Activated CD8-positive, alpha-beta memory T cell treated with anti-CD3 and anti-CD28 coated beads, Interleukin-2, amount 50 U/mL, for 48 hours (primary cell): ENCODE data around the gene TBCCD1.
"Not testable (repeated sequence)": the region's sequence is repeated elsewhere in the genome, so short reads cannot be mapped to it uniquely, and the experiment has no call there.

ENCODE experiments used
- DNase-seq: peaks from one replicate; pipeline ENCODE4 v3.0.0-alpha.2; 2020

The TBCCD1 gene

GRCh38 chr3:186594591-186595113 lies 27.5 kb upstream of the TBCCD1 start:
- no peak for DNase-seq

- no peak for DNase-seq
Observed at GRCh38 chr3:186593862-186594261, 26.7 kb upstream of the TBCCD1 start.

DNA sequence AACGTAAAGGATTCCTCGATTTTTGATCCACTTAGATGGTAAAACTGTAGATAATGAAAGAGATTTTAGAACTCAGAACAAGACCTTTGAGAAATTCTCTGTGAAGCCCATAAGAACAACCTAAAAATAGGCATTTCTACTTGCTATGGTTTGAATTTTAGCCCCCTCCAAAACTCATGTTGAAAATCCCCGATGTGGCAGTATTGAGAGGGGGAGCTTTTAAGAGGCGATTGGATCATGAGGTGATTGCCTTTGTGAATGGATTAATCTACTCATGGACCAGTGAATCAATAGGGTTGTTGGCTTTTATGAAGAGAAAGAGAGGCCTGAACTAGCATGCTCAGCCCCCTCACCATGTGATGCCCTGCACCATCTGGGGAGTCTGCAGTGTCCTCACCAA lies 25.5 kb upstream of the TBCCD1 start:
- no peak for DNase-seq

GRCh38 chr3:186590580-186591295 lies 23.6 kb upstream of the TBCCD1 start:
- DNase-seq, result no peak

DNA sequence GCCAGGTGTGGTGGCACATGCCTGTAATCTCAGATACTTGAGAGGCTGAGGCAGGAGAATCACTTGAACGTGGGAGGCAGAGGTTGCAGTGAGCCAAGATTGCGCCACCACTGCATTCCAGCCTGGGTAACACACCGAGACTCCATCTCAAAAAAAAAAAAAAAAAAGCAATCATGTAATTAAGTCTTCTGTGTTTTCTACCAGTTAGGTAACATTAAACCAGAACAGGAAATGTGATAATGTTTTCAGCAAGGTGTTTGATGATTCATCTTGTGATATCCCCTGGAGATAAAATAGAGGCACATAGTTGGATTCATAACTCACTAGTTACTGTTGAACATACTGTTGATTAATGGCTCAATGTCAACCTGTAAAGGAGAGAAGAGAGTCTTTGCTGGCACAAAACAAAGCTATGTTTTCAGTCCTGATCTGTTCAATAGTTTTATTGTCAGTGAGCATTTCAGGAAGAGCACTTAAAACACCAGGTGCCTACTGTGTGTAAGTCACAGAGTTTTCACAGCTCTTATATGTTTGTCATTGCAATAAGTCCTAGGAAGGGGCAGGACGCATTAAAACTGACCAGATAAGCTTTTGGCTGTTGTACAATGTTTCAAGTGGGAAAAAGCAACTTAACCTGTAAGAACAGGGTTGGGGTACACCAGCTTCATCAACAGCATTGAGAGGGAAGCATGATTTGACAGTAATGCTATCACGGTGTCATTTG lies 22.9 kb upstream of the TBCCD1 start:
- DNase-seq, result no peak

DNA sequence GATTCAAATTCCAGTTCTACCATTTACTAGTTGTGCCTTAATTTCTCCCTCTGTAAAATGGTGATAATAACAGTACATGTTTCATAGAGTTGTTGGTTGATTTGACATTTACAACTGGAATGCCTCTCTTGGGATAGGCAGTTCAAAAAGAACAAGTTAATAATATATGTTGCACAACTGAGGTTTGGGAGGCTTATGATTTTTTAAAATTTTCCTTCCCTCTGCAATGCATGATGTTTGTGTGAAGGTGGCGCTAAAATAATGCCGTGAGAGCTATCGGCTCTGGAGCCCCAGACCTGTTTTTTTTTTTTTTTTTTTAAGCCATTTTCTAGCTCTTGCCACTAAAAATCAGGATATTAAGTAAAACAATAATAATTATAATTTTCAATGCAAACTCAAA lies 22.0 kb upstream of the TBCCD1 start:
- no peak for DNase-seq

DNA sequence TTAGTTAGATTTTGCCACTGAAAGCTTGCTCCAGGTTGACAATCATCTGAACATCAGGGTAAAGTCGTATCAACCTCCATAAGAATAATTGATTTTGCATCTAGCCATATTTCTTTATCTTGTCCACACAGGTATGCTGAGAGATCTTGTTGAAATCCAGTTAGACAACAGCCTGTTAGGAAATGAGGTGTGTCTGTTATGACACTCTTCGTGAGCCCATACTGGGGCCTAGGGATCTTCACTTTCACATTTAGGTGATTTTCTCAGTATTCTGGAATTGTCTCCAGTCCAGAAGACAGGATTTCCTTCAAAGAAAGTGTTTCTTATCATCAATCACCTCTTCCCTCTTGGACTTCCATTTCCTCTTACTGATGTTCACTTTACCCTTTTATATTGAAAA lies 21.5 kb upstream of the TBCCD1 start:
- no peak for DNase-seq

DNA sequence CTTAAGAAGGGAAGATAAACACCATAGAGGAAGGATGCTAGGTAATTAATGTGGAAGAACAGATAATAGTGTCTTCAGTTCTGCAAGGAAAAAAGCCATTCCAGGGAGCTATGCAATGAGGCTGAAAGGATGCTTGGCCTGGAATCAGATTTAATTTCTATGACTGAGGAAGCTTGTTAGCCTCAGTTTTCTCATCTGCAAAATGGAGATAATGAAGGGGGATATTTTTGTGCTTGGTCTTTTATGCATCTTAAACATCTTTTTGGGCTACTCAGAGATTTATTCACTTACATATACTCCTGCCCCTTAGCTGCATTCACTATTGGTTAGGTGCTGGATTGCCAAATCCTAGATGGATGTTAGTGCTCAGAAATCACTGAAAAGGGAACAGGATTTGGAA lies 20.0 kb upstream of the TBCCD1 start:
- DNase-seq, result no peak

DNA sequence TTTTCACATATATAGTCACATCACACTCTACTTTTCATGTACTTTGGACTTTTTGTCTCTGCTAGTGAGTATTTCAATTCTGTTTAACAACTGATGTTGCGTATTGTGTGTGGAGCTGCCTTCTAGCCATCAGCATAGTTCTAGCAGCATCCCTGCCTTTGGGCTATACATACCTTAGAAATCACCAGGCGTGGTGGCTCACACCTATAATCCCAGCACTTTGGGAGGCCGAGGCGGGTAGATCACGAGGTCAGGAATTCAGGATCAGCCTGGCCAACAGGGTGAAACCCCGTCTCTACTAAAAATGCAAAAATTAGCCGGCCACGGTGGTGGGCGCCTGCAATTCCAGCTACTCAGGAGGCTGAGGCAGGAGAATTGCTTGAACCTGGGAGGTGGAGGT lies 19.1 kb upstream of the TBCCD1 start:
- DNase-seq, result not testable (repeated sequence)

- DNase-seq, result no peak
Observed at GRCh38 chr3:186583831-186584230, 16.7 kb upstream of the TBCCD1 start.

- no peak for DNase-seq
Observed at GRCh38 chr3:186582541-186582940, 15.4 kb upstream of the TBCCD1 start.

- no peak for DNase-seq
Observed at GRCh38 chr3:186580785-186581184, 13.6 kb upstream of the TBCCD1 start.

DNA sequence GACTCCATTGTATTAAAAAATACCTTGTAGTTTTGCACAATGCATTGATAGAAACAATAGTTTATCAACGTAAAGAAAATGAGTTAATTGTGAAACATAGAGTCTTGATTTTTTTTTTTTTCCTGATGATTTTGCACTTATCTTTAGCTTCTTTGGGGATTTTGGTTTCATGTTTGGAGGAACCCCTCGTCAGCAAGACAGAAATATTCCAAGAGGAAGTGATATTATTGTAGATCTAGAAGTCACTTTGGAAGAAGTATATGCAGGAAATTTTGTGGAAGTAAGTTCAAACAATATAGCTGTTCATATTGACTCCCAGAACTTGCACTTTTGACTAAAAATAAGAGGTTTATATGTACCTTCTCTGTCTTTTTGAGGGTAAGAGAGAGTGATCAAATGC lies 10.4 kb upstream of the TBCCD1 start:
- no peak for DNase-seq

GRCh38 chr3:186571644-186572013 lies 4.5 kb upstream of the TBCCD1 start:
- no peak for DNase-seq

GRCh38 chr3:186570941-186571643 lies 4.0 kb upstream of the TBCCD1 start:
- DNase-seq, result no peak

DNA sequence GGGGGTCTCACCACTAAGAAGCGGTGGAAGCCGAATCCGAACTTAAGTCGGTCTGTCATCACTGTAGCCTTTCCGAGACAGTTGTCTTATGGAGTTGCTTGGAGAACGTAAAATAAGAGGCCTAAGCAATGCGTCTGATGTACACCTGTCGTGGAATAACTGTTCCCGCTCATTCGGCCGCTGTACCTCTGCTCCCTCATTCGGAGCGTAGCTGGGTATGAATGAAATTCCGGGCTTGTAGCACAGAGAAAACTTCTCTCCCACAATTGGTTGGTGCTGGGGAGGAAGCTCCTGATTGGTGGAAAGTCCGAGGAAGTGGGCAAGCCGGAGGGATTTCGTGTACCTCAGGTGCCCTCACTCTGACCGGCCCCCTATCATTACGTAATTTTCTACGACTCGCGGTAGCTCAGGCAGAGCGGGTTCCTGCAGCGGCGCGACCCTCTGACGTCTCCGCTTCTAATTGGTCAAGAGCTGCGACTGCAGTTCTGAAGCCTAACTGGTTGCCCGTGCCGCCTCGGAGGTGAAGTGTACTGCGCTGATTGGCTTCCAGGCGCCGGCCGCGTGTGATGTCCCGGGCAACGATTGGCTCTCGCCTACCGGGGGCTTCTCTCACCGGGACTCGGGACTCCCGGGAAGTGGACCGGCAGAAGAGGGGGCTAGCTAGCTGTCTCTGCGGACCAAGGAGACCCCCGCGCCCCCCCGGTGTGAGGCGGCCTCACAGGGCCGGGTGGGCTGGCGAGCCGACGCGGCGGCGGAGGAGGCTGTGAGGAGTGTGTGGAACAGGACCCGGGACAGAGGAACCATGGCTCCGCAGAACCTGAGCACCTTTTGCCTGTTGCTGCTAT lies 3.2 kb upstream of the TBCCD1 start, which contains the start of gene DNAJB11:
DNAJB11 (plus strand) TSS at position 625 of the 845 bp plus-strand sequence; CDS start at position 803, 178 bp downstream.
- DNase-seq, result peak; percentile 98

DNA sequence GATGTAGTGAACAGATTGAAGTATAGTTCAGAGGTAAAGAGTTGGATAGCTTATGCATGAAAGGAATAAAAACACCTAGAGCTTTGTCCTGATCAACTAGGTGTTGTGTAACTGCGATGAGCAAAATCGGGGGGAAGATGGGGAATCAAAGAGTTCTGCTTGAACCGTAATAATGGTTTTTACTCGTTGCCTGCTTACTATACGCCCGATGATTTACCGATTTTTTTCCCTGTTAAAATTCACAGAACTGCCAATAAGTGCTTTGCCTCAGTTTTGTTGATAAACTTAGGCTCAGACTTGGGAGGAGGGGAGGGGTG lies 2.6 kb upstream of the TBCCD1 start:
- DNase-seq, result no peak

DNA sequence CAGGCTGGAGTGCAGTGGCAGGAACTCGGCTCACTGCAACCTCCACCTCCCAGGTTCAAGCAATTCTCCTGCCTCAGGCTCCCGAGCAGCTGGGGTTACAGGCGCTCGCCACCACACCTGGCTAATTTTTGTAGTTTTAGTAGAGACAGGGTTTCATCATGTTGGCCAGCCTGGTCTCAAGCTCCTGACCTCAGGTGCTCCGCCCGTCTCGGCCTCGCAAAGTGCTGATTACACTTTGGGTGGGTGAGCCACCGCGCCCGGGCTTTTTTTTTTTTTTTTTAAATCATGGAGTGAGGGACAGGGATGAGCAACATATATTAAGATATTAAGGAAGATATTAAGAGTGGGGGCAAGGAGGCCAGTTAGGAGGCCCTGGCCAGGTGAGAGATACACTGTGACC lies 2.2 kb upstream of the TBCCD1 start:
- not testable (repeated sequence) for DNase-seq

- DNase-seq, result no peak
Observed at GRCh38 chr3:186566772-186567071, 417 bp downstream of the TBCCD1 start.

DNA sequence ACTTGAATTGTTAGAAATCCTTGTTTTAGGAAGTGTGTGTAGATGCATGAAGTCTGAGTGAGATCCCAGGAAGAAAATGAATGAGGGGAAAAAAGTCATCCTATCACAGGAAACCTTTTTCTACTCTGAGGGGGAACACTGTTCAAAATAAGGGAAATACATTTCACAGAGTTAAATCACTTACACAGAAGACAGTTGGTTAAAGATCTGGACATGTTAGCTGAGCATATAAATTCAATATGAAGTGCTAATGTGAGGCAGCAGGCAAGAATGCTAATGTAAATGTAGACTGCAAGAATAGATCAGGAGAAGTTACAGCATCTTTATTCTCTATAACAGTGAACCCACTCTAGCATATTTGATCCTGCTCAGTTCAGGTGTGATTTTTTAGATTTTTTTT lies 2.6 kb downstream of the TBCCD1 start:
- DNase-seq, result no peak

DNA sequence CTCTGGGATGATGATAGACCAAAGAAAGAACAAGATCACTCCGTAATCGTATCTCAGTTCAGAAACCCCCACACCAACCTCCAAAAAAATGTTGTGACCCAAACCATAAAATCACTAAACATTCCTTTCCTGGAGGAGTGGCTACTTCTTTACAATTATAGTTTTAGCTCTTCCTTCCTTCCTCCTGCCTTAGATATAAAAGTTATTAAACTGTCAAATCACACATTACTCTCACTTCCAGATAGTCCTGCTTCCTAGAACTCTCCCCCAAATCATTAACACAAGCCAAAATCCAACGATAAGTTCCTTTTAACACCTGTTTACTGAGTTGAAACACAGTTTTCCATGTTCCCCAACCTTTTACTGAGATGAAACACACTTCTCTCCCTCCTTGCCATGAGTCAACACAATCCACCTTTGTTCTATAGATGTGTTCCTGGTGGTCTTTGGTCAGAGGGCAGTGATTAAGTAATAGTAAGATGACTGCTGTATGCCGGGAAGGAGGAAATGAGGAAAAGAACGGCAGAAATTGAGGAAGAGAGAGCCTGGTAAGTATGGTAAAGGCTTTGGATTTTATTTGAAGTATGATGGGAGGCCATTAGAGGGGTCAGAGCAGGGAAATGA lies 14.6 kb downstream of the TBCCD1 start:
- DNase-seq, result no peak

- no peak for DNase-seq
Observed at GRCh38 chr3:186551387-186551786, 15.8 kb downstream of the TBCCD1 start.

GRCh38 chr3:186549497-186549896 lies 17.6 kb downstream of the TBCCD1 start:
- DNase-seq, result no peak
